Smooth muscle cell (in vitro differentiated cells): ENCODE data around the gene OOSP4A. TPM values are rescaled to one million over a fixed set of nuclear protein-coding genes. Genes with fewer than 3 reads are reported as not detected.

Experiments
- DNase-seq: peaks from one replicate; lab custom pipeline; 2025; ENCODE audit not compliant: unreplicated experiment; lab: John Stamatoyannopoulos, UW
- H2AFZ ChIP-seq: fragments of 200-600 bp; sonication (generic); 2 replicates; pipeline ENCODE4 v1.6.0; 2016; ENCODE audit warnings: antibody characterized with exemption, low read depth, mild to moderate bottlenecking
- H3F3A ChIP-seq: fragments of 200-600 bp; sonication (generic); 2 replicates; pipeline ENCODE4 v1.6.0; 2017; ENCODE audit warnings: antibody characterized with exemption, low read depth
- H3K27ac ChIP-seq: fragments of 200-600 bp; sonication (generic); 2 replicates; pipeline ENCODE4 v1.5.1; 2016; ENCODE audit warnings: low read depth, mild to moderate bottlenecking
- H3K27me3 ChIP-seq: fragments of 200-600 bp; sonication (generic); 2 replicates; pipeline ENCODE4 v1.6.1; 2016; ENCODE audit warnings: low read depth, mild to moderate bottlenecking
- H3K36me3 ChIP-seq: fragments of 200-600 bp; sonication (generic); 2 replicates; pipeline ENCODE4 v1.5.1; 2016; ENCODE audit warnings: low read depth
- H3K4me1 ChIP-seq: fragments of 200-600 bp; sonication (generic); 2 replicates; pipeline ENCODE4 v1.5.1; 2016; ENCODE audit warnings: low read depth
- H3K4me2 ChIP-seq: fragments of 200-600 bp; sonication (generic); 2 replicates; pipeline ENCODE4 v1.6.0; 2016; ENCODE audit warnings: mild to moderate bottlenecking
- H3K4me3 ChIP-seq: fragments of 200-600 bp; sonication (generic); 2 replicates; pipeline ENCODE4 v1.5.1; 2016; ENCODE audit warnings: mild to moderate bottlenecking
- H3K79me2 ChIP-seq: fragments of 200-600 bp; sonication (generic); 2 replicates; pipeline ENCODE4 v1.6.0; 2016; ENCODE audit warnings: low read depth, mild to moderate bottlenecking
- H3K9ac ChIP-seq: fragments of 200-600 bp; sonication (generic); 2 replicates; pipeline ENCODE4 v1.6.0; 2016; ENCODE audit warnings: low read depth
- H3K9me3 ChIP-seq: fragments of 200-600 bp; sonication (generic); replicated peaks from 2 replicates; pipeline ENCODE4 v1.5.1; 2016; ENCODE audit warnings: low read depth
- H4K20me1 ChIP-seq: fragments of 200-600 bp; sonication (generic); 2 replicates; pipeline ENCODE4 v1.6.0; 2016; ENCODE audit warnings: low read depth
- WGBS: methylation state at CpG from one replicate; pipeline ENCODE4 v1.1.7; 2016; ENCODE audit warnings: low lambda C conversion rate; 5-methylcytosine and 5-hydroxymethylcytosine counted together
- polyA plus RNA-seq: library from polyadenylated mRNA; unstranded; fragments of >200 nt; fragmentation: Nextera tagmentation; extraction: Ambion mirVana; gene quantifications from 2 replicates; pipeline ENCODE4 v1.2.1, GENCODE V29; 2016
- total RNA-seq: library from RNA; depleted of rRNA; stranded (reverse); fragments of >200 nt; gene quantifications from 2 replicates; pipeline ENCODE4 v1.2.3, GENCODE V29; 2014
- TF ChIP-seq, protein P1 (sequence below): fragments of 200-600 bp; sonication (generic); IDR thresholded peaks from 2 replicates; pipeline ENCODE4 v1.5.1; 2017; ENCODE audit warnings: borderline replicate concordance, mild to moderate bottlenecking, antibody characterized with exemption; ENCODE audit not compliant: insufficient read depth, poor library complexity, severe bottlenecking

Gene OOSP4A
- total and polyA plus RNA-seq, 2 experiments from 2014 or later, result not detected

DNA sequence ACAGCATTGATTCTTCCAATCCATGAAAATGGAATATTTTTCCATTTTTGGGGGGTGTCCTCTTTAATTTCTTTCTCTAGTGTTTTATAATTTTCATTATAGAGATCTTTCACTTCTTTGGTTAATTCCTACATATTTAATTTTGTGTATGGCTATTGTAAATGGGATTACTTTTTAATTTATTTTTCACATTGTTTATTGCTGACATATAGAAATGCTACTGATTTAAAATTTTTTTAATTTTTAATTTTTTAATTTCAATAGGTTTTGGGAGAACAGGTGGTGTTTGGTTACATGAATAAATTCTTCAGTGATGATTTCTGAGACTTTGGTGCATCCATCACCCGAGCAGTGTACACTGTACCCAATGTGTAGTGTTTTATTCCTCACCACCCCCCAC lies 26.6 kb downstream of the OOSP4A start:
- H3K9ac ChIP-seq, result no peak overlapping the region
- H3F3A ChIP-seq, result no peaks in the 10 kb centered on the region
- no peaks in the 10 kb centered on the region for H3K4me1 ChIP-seq
- DNase-seq, result no peak
- H3K9me3 ChIP-seq, result peaks cover 8% of the 10 kb centered on the region
- H3K27ac ChIP-seq, result no peak overlapping the region
- no peak overlapping the region for H2AFZ ChIP-seq
- H4K20me1 ChIP-seq, result no peaks in the 10 kb centered on the region
- no peak overlapping the region for H3K4me2 ChIP-seq
- no peaks in the 10 kb centered on the region for H3K27me3 ChIP-seq
- H3K79me2 ChIP-seq, result no peaks in the 10 kb centered on the region
- WGBS, result 62% methylated on average over 1 of the region's 1 CpG
- H3K4me3 ChIP-seq, result no peak overlapping the region
- H3K36me3 ChIP-seq, result no peaks in the 10 kb centered on the region
- TF ChIP-seq, protein P1, sequence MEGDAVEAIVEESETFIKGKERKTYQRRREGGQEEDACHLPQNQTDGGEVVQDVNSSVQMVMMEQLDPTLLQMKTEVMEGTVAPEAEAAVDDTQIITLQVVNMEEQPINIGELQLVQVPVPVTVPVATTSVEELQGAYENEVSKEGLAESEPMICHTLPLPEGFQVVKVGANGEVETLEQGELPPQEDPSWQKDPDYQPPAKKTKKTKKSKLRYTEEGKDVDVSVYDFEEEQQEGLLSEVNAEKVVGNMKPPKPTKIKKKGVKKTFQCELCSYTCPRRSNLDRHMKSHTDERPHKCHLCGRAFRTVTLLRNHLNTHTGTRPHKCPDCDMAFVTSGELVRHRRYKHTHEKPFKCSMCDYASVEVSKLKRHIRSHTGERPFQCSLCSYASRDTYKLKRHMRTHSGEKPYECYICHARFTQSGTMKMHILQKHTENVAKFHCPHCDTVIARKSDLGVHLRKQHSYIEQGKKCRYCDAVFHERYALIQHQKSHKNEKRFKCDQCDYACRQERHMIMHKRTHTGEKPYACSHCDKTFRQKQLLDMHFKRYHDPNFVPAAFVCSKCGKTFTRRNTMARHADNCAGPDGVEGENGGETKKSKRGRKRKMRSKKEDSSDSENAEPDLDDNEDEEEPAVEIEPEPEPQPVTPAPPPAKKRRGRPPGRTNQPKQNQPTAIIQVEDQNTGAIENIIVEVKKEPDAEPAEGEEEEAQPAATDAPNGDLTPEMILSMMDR, result no peak

DNA sequence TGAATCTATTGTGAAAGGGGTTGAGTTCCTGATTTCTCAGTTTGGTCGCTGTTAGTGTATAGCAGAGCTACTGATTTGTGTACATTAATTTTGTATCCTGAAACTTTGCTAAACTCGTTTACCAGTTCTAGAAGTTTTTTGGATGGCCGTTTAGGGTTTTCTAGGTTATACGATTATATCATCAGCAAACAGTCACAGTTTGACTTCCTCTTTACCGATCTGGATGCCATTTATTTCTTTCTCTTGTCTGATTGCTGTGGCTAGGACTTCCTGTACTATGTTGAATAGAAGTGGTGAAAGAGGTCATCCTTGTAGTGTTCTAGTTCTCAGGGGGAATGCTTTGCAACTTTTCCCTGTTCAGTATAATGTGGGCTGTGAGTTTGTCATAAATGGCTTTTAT lies 28.6 kb downstream of the OOSP4A start:
- Histone ChIP-seq H3K9me3 (peaks cover 8% of the 10 kb centered on the region), H3K4me1 (no peaks in the 10 kb centered on the region), H3F3A (no peaks in the 10 kb centered on the region), H3K27me3 (no peaks in the 10 kb centered on the region), H3K4me2 (no peak overlapping the region), H3K9ac (no peak overlapping the region), H3K4me3 (no peak overlapping the region), H2AFZ (no peak overlapping the region), H4K20me1 (no peaks in the 10 kb centered on the region), H3K27ac (no peak overlapping the region), H3K36me3 (no peaks in the 10 kb centered on the region), H3K79me2 (no peaks in the 10 kb centered on the region)
- WGBS, result 72% methylated on average over 5 of the region's 5 CpGs
- TF ChIP-seq, protein P1, result no peak
- no peak for DNase-seq

DNA sequence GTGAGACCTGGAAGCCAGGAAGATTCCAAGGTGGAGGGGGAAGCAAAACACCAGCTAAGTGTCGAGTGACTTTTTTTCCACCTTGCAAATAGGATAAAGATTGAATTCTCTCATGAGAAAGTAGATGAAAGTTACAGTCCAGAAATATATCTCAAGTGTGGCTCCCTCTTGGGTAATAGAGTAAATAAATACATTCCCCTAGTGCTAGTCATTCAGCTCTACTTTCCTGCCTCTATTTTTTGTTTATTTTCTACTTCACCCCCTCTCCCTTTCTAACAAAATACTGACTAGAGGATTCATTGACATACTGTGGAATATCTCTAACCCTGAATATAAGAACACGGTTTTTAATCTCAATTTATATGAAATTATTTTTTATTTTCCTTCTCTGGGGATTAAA lies 34.0 kb downstream of the OOSP4A start:
- Histone ChIP-seq H3K9me3 (no peaks in the 10 kb centered on the region), H3K4me3 (no peak overlapping the region), H3K36me3 (no peaks in the 10 kb centered on the region), H3F3A (no peaks in the 10 kb centered on the region), H2AFZ (no peak overlapping the region), H3K4me2 (no peak overlapping the region), H3K27me3 (no peaks in the 10 kb centered on the region), H3K79me2 (no peaks in the 10 kb centered on the region), H3K4me1 (no peaks in the 10 kb centered on the region), H3K9ac (no peak overlapping the region), H4K20me1 (no peaks in the 10 kb centered on the region), H3K27ac (no peak overlapping the region)
- DNase-seq, result no peak
- 49% methylated on average over 2 of the region's 2 CpGs for WGBS
- TF ChIP-seq, protein P1, result no peak

DNA sequence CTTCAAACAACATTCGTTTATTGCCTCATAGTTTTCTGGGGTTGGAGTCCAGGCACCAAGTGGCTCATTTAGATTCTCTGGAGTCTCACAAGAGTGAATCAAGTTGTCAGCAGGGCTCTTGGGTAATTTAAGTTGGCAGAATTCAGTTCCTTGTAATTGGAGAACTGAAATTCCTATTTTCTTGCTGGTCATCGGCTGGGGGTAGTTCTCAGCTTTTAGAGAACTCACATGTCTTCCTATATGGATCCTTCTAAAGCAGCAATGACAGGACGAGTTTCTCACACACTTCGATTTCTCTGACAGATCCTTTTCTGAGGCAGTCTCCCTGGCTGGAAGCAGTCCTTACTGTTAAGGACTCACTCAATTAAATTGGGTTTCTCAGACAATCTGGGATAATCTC lies 35.9 kb downstream of the OOSP4A start:
- WGBS, result 57% methylated on average over 4 of the region's 4 CpGs
- no peak overlapping the region for H3K9ac ChIP-seq
- TF ChIP-seq, protein P1, result no peak

More for the DNA sequence above, 35.9 kb downstream of the OOSP4A start:
- Histone ChIP-seq H3K4me1 (no peaks in the 10 kb centered on the region), H3K4me2 (no peak overlapping the region), H2AFZ (no peak overlapping the region), H3K4me3 (no peak overlapping the region), H3K79me2 (no peaks in the 10 kb centered on the region), H3F3A (no peaks in the 10 kb centered on the region), H3K27ac (no peak overlapping the region), H3K27me3 (no peaks in the 10 kb centered on the region), H3K36me3 (no peaks in the 10 kb centered on the region), H4K20me1 (no peaks in the 10 kb centered on the region), H3K9me3 (no peaks in the 10 kb centered on the region)
- DNase-seq, result no peak
